GM18502 (cell line): Measurements from ENCODE around the gene B3GAT1.

ENCODE experiments used
- ATAC-seq: cut with Tn5 transposase; IDR thresholded peaks from one replicate; pipeline ENCODE4 v1.9.1; 2021; ENCODE audit warnings: mild to moderate bottlenecking; ENCODE audit not compliant: unreplicated experiment, poor library complexity

The B3GAT1 gene

DNA sequence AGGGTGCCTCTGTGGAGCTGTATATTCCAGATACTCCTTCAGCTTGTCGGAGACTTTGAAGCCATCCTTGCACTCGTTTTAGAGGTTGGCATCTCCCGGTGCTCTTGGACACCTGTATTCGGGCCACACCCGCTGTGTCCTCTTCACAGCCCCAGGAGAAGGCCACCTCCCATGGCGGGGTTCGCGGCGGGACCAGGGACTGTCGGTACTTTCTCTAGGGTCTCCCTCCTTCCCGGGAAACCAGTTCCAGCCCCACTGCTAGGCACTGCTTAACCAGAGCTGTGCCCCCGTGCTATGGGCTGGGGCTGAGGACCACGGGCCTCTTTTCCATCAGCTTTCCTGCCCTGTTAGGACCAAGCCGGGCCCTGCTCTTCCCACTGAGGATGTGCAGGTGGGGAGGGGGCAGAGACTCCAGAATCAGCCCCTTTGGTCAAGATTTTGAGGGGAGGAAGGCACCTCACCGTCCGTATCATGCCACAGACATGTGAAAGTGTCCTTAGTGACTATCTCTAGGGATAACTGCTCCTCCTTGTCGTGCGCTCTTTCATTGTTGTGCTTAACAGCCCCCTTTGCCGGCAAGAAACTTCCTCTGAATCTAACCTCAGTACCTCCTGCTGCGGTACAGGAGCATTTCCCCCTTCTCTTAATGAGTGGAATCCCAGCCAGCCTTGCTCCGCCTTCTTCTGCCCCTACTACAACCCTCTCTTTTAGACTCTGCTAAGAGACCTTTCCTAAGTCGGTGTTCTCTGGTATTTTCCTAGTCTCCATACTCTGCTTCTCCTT, 1.2 kb upstream of the B3GAT1 start:
- no peak for ATAC-seq

DNA sequence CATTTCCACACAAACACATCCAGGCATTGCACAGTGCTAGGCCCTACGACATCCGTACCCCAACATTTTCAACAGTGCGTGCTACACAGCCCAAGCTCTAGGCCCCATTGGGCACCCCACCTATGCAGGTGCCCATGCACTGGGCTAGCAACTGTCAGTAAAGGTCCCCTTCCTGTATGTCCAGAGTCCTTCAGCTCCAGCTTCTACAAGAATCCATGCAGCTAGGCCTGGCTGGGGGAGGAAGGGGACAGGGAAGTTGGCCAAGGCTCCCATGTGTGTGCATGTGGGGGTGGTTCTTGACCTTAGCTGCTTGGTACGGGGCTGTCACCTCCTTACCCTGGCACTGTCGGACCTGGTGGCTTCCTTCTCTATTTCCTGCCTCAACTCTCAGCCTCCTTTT, 1.3 kb downstream of the B3GAT1 start:
- ATAC-seq, result no peak

DNA sequence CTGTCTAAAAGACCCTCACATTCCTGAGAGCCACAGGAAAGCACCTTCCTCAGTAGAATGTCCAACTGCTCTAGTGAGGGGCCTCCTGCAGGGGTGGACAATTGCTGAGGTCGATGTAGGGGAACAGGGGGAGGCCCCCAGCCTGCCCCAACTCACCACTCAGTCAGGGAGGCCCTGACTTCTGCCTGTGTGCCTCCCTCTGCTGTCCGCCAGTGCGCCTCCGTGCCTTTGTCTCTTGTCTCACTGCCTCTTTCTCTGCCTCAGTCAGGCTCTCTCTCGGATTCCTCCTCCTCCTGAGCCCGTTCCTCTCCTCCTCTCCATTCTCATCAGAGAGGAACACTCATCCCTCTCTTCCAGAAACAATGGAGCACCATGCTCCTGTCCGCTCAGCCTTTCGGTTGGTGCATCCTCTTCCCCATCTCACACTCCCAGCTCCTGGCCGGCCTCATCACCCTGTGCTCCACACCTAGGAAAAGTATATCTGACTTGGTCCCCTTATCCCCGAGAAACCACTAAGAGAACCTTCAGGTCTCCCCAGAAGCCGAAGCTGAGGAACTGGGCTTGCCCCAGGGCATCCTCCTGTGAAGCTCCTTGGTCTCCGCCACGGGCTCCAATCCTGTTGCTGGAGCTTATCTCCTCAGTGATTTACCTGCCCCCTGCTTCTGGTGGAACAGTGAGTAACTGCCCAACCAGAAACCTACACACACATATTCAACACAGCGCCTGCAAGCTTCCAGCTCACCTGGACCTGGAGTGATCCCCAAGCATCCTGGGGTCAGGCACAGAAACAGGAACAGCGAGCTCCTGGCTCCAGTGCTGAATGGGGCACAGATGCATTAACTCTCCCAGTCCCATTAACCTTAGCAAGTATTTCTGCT, 2.3 kb downstream of the B3GAT1 start:
- no peak for ATAC-seq

DNA sequence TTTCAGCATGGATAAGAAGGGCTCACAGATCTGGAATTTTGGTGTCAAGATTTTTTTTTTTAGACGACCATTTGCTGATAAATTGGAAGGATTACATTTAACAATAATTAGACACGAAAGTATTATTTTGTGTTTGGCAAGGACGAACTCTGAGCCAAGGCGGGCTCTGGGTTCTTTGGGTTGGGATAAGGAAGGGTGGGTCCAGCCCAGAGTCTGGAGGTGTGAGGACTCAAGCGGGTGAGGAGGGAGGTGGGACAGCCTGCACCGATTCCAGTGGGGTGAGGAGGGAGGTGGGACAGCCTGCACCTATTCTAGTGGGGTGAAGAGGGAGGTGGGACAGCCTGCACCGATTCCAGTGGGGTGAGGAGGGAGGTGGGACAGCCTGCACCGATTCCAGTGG, 4.1 kb downstream of the B3GAT1 start:
- no peak for ATAC-seq

DNA sequence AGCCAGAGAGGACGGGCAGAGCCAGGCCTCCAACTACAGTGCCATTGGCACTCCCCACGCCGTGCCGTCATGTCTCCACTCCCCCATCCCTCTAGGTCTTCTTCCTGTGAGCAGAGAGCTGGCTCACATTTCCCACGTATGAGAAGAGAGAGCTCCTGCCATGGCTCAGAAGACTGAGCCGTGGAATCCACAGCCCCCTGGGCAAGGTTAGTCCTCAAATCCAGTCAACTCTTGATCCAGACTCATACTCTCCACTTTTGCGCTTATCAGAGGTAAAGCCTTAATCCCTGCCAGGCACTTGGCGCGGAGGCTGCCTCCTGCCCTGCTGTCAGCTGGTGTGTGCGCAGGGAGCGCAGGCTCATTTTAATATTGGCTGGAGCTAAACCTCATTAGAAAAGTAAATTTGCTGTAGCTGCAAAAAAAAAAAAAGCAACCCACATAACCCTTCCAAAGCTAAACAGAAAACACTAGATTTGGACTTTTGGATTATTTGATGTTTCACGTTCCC, 4.7 kb downstream of the B3GAT1 start:
- no peak for ATAC-seq

DNA sequence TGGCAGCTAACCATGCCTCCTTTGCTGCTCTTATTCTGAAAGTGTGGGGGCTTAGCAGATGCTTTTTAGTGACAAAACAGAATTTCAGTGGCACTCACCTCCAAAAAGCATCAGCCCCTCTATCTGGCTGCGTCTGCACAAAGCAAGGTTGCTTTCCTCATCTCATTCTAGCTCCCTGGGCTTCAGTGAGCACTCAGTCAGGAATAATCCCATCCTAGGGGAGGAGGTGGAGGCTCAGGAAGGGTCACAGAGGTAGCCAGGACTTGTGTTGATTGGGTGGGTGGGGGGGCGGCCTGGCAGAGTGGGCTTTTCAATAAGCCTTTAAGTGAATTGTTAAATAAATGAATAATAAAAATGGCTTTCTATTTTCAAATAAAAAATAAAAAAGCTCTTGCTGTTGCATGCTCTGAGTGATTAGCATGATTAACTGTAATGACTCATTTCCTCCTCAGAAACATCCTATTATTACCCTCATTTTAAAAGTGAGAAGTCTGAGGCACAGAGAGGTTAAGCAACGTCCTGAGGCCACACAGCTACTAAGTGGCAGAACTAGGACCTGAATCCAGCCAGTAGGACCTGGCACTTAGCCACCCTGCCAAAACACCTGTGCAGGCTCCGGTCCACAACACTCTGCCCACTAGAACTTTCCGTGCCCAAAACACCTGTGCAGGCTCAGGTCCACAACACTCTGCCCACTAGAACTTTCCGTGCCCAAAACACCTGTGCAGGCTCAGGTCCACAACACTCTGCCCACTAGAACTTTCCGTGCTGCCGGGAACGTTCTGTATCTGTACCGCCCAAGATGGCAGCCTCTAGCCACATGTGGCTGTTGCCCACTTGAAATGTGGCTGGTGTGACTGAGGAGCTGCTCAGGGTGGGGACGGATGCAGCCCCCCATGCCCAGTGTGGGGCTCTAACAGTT, 5.5 kb downstream of the B3GAT1 start:
- no peak for ATAC-seq

DNA sequence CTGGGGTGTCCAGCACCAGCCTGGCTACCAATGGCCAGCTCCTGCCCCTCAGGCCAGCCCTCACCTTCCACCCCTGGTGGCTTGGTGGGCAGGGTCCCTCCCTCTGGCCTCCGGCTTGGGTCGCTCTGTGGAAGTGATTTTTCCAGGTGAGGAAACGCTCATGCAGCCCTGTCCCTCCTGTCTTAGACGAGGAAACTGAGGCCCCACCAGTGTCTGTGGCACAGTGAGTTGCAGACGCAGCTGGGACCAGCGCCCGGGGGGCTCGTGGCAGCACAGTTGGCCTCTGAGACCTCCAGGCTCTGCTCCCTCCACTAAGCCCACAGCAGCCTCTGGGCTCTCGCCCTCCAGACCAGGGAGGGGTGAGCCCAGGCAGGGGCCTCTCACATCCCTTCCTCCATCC, 6.2 kb downstream of the B3GAT1 start:
- ATAC-seq, result no peak

DNA sequence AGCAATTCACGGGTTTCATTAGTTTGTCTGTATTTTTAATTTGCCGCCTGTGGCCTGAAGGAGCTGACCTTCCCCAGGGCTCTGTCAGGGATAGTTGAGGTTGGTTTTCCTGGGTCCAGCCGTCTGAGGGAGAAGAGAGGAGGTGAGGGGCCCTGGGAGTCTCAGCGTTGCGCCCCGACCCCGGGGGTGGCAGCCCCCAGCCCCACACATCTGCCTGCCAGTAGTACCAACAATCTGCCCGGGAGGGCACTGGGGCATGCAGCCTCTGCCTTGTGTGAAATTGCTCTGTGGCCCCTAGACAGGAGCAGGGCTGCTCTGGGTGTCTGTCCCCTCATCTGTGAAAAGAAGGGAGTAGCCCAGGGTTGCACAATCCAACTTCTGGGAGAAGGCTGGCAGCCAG, 6.6 kb downstream of the B3GAT1 start:
- no peak for ATAC-seq

DNA sequence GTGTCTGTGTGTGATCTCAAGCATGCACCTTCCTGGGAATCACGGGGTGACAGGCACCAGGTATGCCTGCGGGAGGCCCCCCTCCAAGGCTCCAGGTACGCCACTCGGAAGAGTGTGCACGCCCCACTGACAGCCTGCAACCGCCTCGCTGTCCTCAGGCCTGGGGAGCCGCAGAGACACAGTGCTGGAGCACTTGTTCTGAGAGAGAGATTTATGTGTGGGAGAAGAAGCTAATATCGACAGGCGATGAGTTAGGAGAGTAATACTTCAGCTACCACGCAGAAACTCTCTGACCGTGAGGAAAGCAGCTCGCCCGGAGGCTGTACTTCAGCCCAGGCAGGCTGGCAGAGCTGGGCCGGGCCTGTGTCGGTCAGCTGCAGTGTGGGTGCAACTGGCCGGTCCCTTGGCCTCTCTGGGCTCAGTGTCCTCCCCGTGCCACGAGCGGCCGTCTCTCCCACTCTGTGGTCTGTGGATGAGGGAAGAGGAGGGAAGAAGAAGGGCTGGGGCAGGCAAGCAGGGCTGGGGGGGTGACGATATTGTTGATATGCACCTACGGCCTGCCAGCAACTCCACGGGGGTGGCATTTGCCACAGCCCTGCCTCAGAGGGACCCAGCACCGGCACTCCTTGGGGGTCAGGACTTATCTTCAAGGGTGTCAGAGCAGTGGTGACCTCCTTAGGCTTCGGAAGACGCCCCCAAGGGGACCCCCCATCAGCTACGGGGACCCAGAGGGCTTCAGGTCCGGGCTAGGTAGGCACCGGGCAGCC, 7.3 kb downstream of the B3GAT1 start:
- ATAC-seq, result no peak

DNA sequence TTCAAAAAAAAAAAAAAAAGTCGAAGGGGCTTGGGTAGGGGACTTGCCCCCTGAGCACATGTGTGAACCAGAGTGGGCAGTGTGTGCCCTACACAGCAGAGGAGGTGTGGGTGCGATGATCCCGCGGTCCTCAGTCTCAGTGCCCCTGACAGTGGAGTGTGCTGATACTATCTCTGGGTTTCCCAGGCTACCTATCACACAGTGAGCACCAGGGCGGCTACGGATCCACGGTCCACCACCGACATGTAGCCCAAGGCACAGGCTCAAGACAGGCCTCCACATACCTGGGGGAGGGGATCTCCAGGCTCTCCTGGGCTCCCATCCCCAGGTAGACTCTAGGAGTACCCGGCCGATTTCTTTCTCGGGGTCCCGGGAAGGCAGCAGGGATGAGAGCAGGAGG, 9.1 kb downstream of the B3GAT1 start:
- no peak for ATAC-seq

DNA sequence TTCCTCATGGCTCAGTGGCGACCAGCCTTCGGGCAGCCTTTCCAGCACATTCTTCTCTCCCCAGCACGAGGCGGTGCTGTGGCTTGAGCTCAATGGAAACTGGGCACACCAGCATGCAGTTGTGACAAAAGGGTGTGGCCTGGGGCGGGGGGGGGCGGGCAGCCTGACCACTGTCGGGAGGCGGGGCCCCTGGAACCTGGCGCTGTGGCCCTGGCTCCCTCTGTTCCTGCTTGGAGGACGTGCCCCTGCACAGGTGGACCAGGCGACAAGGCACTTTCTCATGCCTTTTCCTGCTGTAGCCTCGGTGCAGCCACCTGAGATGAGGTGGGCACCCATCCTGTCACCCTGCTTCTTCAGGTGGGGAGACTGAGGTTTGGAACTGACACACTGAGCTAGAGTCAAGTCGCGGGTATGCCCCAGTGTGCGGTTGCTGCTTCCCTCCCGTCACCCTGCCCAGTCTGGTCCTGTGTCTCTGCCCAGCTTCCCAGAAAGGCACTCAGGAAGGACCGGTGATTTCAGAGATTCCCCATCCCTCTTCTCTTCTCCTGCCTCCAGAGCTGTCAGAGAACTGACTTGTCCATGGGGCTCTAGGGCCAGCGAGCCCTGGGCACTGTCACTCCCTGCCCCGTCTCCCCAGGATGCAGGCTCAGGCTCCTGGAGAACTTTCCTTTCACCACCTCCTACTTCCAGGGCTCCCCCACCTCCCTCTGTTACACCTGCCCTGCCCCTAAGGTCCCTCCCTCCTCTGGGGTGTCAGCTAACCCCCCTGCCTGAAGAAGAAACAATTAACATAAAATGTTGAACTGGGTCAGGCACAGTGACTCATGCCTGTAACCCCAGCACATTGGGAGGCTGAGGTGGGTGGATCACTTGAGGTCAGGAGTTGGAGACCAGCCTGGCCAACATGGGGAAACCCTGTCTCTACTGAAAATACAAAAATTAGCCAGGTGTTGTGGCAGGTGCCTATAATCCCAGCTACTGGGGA, 9.9 kb downstream of the B3GAT1 start:
- ATAC-seq, result no peak

DNA sequence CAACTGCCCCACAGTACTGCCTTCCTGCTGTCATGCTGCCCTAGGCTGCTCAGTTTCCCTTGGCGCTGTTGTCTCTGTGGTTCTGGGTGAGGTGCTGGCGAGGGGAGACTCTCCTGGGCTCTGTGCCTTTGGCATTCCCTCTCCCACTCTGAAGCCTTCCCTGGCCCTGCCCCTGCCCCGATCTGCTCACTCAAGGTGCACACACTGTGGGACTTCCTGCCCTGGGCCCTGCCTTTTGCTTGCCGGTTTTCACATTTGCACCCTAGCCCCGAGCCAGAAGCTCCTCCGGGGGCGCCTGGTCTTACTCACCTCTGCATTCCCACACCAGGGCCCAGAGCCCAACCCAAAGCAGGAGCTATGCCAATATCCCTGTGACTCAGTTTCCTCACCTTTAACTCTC, 12.0 kb downstream of the B3GAT1 start:
- ATAC-seq, result no peak

DNA sequence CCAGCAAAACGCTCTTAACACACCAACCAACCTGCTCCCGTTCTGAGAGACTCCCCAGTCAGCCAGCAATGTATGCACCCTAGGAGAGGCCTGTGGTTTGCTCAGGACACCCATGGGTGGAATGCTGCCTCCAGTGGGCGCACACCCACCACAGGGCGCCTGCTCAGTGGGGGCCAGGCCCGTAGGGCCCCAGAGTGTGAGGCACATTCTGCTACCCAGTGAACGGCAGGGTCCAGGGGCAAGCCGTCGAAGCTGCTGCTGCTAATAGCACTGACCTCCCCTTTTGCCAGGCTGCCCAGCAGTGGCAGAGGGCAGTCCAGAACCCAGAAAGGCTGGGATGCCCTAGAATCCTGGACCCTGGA, 12.8 kb downstream of the B3GAT1 start:
- ATAC-seq, result no peak

DNA sequence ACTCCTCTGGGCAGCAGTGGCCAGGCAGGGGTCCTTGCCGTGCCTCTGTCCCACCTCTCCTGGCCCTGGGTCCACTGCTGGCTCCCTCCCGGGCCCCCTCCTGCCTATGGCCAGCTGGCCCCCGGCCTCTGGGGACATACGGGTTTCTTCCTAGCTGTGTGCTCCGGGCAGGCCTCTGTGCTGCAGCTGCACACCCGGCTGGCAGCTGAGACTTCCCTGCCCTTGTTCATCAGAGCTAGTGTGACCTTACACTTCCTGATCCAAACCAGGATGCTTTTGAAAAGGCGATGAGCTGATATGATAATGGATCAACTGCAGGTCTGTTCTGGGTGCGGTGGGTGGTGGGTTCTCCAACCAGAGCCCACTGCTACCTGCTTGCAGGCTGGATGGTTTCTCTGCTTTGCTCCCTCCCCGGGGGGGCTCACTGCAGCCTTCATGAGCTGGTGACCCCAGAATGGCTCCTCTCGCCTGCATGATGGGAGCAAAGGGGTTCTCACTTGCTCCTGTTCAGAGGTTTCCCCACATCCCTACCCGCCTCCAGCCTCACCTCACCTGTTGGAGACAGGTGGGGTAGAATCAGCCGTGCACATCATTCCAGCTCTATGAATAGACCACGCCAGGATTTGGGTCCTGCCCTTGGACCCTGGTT, 13.3 kb downstream of the B3GAT1 start:
- no peak for ATAC-seq

DNA sequence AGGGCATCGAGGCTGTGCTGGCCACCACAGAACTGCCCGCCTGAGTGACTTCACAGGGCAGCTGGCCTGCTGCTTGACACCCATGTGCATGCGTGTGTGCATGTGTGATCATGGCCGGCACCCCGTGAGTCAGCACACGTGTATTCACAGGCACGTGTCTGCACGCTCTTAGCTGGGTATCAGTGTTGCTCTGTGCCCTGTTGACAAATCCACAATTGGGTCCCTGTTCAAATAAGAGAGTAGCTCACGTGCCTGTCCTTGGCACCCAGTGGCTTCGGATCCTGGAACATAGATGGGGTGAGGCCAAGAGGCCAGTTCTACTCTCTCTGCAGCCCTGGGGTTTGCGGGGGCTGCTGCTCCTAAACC, 14.0 kb downstream of the B3GAT1 start:
- no peak for ATAC-seq

DNA sequence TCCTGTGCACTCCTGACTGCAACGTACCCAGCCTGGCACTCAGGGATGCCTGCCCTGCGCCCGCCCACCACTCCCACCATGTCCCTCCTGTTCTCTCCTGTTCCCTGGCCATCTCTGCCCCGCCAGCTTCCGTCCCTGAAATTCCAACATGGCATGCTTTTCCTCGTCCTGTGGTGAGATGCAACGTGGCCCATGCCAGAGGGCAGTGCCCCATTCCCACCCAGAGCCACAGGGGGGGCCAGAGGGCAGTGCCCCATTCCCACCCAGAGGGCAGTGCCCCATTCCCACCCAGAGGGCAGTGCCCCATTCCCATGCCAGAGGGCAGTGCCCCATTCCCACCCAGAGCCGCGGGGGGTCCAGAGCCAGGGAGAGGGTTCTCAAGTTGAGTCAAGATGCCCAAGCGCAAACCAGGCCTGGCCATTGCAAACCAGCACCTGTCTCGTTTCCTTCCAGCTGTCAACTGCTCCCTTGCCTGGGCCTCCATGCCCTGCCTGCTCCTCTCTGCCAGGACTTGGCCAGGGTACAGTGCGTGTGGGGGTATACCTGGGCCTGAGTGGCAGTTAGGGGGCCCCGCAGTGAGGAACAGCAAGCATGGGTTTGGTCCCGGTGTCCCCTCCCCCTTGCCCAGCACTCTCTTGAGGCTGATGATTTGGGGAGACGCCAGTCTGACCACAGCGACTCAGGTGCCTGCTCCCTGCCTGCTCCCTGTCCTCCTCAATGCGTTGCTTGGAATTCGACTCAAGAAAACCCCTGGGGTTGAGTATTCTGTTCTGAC, 14.6 kb downstream of the B3GAT1 start:
- ATAC-seq, result no peak

DNA sequence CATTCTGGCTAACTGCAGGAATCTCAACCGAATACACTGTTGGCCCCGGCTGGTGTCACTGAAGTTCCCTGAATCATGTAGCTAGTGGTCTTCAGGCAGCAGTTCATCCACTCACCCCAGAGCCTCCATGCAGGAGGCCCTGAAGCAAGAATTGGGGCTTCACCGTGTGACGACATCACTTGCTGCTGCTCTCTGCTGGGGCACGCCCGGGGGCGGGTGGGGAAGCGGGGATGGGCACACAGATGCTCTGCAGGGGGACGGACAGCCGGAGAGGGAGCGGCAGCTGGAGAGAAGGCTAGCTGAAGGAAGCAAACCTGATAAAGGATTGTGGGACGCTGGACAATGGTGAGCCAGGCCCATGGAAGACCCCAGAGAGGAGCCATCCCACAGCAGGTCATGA, 17.0 kb downstream of the B3GAT1 start:
- ATAC-seq, result no peak
